ENCODE results near the gene CD22.

The CD22 gene

DNA sequence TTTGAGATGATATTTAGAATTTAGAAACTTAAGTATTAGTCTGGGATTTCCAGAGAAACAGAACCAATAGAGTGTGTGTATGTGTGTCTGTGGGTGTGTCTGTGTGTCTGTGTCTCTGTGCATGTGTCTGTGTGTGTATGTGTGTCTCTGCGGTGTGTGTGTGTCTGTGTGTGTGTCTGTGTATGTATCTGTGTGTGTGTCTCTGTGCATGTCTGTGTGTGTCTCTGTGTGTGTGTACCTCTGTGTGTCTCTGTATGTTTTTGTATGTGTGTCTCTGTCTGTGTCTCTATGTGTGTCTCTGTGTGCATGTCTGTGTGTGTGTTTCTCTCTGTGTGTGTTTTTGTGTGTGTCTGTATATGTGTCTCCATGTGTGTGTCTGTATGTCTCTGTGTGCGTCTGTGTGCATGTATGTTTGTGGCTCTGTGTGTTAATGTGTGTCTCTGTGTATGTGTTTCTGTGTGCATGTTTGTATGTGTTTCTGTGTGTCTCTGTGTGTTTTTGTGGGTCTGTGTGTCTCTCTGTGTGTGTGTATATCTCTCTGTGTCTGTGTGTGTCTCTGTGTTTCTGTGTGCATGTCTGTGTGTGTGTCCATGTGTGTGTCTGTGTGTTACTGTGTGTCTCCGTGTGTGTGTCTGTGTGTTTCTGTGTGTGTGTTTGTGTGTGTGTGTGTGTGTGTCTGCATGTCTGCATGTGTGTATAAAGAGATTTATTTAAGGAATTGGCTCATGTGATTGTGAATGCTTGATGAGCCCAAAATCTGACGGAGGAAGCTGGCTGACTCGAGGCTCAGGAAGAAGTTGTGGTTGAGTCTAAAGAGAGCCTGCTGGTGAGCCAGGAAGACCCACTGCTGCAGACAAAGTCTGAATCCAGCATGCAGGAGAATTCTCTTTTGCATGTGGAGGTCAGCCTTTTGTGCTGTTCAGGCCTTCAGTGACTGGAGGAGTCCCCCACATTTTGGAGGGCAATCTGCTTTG, 64.0 kb downstream of the CD22 start:
- DNase-seq: no peak

DNA sequence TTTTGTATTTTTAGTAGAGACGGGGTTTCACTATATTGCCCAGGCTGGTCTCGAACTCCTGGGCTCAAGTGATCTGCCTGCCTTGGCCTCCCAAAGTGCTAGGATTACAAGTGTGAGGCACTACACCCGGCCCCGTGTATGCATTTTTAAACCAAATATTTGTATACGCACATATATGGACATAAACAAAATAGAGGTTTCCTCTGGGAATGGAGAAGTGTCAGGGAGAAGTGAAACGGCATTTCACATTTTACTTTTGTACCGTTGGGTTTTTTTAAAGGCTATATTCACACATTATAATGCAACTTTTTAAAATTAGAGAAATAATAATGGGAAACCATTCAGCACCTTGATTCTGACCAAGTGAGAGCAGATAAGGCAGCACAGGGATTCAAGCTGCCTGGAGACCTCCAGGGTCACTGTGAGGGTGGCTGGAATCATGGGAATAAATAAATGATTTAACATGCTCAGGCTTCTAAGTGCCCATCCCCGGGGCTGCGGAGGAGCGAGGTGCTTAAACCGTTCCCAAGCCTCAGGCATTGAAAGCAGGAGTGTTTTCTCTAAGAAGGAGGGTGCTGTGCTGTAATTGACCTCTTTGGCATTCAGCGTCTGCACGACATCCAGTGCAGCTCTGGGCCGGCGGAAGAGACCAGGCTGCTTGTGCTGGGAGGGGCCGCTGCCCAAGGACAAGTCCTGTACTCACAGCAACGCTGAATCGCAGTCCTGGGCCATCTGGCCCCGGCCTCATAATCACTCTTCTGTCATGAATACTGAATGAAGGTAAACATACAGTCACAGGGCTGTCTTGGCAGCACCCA, 66.6 kb downstream of the CD22 start:
- no peak for DNase-seq

DNA sequence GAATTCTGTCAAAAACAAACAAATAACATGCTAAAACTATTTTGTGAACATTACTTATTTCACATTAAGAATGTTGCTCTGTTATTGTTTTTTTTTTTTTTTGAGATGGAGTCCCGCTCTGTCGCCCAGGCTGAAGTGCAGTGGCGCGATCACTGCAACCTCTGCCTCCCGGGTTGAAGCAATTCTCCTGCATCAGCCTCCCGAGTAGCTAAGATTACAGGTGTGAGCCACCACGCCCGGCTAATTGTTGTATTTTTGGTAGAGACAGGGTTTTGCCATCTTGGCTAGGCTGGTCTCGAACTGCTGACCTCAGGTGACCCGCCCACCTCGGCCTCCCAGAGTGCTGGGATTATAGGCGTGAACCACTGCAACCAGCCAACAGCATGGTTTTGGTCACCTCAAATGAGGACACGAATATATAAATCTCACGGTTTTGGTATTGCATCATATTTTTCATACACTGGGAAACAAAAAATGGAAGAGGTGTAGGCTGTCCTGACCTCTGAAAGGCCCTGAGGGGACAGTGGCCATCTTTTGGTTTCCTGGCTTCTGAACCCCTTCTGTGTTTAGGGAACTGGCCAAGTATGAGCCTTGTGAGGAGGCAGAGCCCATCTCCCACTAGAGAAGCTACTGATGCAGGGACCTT, 67.4 kb downstream of the CD22 start:
- DNase-seq: no peak

Data from NCI-H1417 treated with DMSO at 0.1 percent for 48 hours (cell line).